NCI-H2081 (cell line): ENCODE measurements around the gene OGDH.
"Not testable (repeated sequence)": the region's sequence is repeated elsewhere in the genome, so short reads cannot be mapped to it uniquely, and the experiment has no call there.

Experiments
- DNase-seq, 2 experiments: peaks; one replicate each; lab custom pipeline; 2025; lab: John Stamatoyannopoulos, UW

Gene OGDH

GRCh38 chr7:44580945-44581878 lies 25.2 kb upstream of the OGDH start:
- peak; percentile 15 to 35 for DNase-seq

- DNase-seq: peak; percentile 99
Measured at GRCh38 chr7:44581879-44582603, 24.4 kb upstream of the OGDH start, which contains the start of gene TMED4. Gene TMED4, minus strand, starts transcription at chr7:44582231. Its CDS starts 25 bp downstream, at chr7:44582206.

GRCh38 chr7:44583146-44583865 lies 23.1 kb upstream of the OGDH start:
- no peak for DNase-seq

GRCh38 chr7:44587843-44588711 lies 18.4 kb upstream of the OGDH start:
- DNase-seq: peak; percentile 18 to 52

GRCh38 chr7:44590910-44591309 lies 15.5 kb upstream of the OGDH start:
- DNase-seq: no peak

GRCh38 chr7:44595934-44596635 lies 10.3 kb upstream of the OGDH start:
- no peak for DNase-seq

GRCh38 chr7:44597181-44597580 lies 9.2 kb upstream of the OGDH start:
- not testable (repeated sequence) for DNase-seq

- DNase-seq: no peak
Measured at GRCh38 chr7:44599222-44599621, 7.2 kb upstream of the OGDH start.

GRCh38 chr7:44602576-44602910 lies 3.9 kb upstream of the OGDH start:
- DNase-seq: no peak

GRCh38 chr7:44603193-44603592 lies 3.2 kb upstream of the OGDH start:
- DNase-seq: no peak

GRCh38 chr7:44604941-44605340 lies 1.5 kb upstream of the OGDH start:
- DNase-seq: no peak

- DNase-seq: no peak
Measured at GRCh38 chr7:44607141-44608068, 978 bp downstream of the OGDH start.

- DNase-seq: no peak
Measured at GRCh38 chr7:44608916-44609648, 2.7 kb downstream of the OGDH start.

- DNase-seq: no peak
Measured at GRCh38 chr7:44609829-44610228, 3.4 kb downstream of the OGDH start.

- DNase-seq: no peak
Measured at GRCh38 chr7:44615149-44615611, 8.8 kb downstream of the OGDH start.

GRCh38 chr7:44615793-44616192 lies 9.4 kb downstream of the OGDH start:
- no peak for DNase-seq

GRCh38 chr7:44616545-44616944 lies 10.1 kb downstream of the OGDH start:
- no peak for DNase-seq

- DNase-seq: no peak
Measured at GRCh38 chr7:44617225-44617890, 10.9 kb downstream of the OGDH start.
